ENCODE measurements around the gene CLEC2L.
"Not testable (repeated sequence)": the region's sequence is repeated elsewhere in the genome, so short reads cannot be mapped to it uniquely, and the experiment has no call there.

The CLEC2L gene

GRCh38 chr7:139553991-139554700, 30.7 kb downstream of the CLEC2L start:
- FAIRE-seq; DNase-seq (ENCODE audit: low spot score): not testable (repeated sequence)

DNA sequence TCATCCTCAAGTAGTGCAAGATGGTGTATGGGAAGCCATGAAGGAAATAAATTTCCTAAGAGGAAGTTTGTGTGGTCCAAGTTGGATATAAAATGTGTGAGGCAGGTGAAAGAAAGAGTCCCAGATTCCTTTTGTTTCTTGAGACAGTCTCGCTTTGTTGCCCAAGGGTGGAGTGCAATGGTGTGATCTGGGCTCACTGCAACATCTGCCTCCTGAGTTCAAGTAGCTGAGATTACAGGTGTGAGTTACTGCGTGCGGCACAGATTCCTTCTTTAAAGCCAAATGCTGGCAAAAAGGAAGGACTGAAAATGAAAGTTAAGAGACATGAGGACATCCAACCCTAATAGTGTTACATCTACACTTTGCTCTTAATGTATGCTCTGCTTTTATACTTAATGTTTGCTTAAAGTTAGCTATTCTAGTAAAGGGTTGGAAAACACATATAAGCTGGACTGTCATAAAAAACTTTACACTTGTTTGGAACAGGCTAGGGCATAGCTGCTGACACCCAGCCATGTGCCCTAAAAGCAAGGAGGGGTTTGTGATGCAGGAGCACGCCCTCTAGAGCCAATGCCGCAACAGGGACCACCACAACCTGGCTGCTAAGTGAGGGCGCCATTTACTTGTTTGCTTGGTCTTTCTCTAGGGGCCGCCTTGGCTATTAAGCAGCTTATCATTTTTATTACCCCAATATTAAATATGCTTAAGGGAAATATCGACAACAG, 34.5 kb downstream of the CLEC2L start:
- DNase-seq (ENCODE audit: low spot score) (no peak), FAIRE-seq (no peak)

DNA sequence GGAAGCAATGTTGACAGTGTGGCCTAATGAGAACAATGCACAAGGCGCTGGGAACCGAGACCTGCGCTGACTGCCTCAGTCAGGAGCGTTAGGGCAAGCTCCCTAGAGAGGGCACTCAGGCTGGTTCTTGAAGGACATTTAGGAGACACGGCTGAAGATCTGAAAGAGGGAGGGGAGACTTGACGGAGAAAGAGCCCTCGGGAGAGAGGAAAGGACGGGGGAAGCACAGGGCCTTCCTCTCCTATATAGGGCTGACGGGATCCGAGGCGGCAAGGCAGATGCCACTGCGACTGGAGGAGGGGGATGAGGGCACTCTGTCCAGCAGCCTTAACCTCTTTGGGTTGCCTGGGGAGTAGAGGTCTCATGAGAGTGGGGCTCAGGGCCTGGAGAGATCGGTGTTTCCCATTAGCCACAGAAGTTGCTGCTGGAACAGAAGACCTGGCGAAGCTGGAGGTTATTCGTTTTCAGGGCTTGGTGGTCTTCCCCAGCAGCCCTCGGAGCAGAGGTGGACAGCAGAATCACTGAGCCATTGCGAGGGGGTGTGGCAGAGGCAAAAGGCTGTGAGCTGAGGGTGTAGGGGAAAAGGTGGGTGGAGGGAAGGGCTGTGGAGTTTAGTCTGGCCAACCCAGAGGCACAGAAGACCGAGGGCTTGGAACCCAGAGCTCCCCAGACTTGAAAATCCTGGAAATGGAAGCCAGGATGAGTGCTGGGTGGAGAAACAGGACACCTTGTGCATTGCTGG, 36.0 kb downstream of the CLEC2L start:
- FAIRE-seq (no peak), DNase-seq (ENCODE audit: low spot score) (no peak)

GRCh38 chr7:139560199-139560598, 36.7 kb downstream of the CLEC2L start:
- no peak for DNase-seq (ENCODE audit: low spot score)
- no peak for FAIRE-seq

GRCh38 chr7:139560678-139561077, 37.2 kb downstream of the CLEC2L start:
- FAIRE-seq (no peak), DNase-seq (ENCODE audit: low spot score) (no peak)

- no peak for FAIRE-seq
- DNase-seq (ENCODE audit: low spot score): no peak
Observed at GRCh38 chr7:139562491-139562890, 39.0 kb downstream of the CLEC2L start.

- DNase-seq (ENCODE audit: low spot score) (no peak), FAIRE-seq (no peak)
Observed at GRCh38 chr7:139562961-139563565, 39.6 kb downstream of the CLEC2L start.

GRCh38 chr7:139563856-139564255, 40.4 kb downstream of the CLEC2L start:
- DNase-seq (ENCODE audit: low spot score): no peak
- no peak for FAIRE-seq

- no peak for FAIRE-seq
Observed at GRCh38 chr7:139566075-139566474, 42.6 kb downstream of the CLEC2L start.

GRCh38 chr7:139566736-139567646, 43.5 kb downstream of the CLEC2L start:
- no peak for DNase-seq (ENCODE audit: low spot score)

More at GRCh38 chr7:139566075-139566474, 42.6 kb downstream of the CLEC2L start:
- DNase-seq (ENCODE audit: low spot score): no peak

GRCh38 chr7:139567647-139568345, 44.3 kb downstream of the CLEC2L start:
- no peak for FAIRE-seq
- no peak for DNase-seq (ENCODE audit: low spot score)

More at GRCh38 chr7:139566736-139567646, 43.5 kb downstream of the CLEC2L start:
- FAIRE-seq: no peak

GRCh38 chr7:139568346-139568675, 44.8 kb downstream of the CLEC2L start:
- FAIRE-seq (no peak), DNase-seq (ENCODE audit: low spot score) (no peak)

DNA sequence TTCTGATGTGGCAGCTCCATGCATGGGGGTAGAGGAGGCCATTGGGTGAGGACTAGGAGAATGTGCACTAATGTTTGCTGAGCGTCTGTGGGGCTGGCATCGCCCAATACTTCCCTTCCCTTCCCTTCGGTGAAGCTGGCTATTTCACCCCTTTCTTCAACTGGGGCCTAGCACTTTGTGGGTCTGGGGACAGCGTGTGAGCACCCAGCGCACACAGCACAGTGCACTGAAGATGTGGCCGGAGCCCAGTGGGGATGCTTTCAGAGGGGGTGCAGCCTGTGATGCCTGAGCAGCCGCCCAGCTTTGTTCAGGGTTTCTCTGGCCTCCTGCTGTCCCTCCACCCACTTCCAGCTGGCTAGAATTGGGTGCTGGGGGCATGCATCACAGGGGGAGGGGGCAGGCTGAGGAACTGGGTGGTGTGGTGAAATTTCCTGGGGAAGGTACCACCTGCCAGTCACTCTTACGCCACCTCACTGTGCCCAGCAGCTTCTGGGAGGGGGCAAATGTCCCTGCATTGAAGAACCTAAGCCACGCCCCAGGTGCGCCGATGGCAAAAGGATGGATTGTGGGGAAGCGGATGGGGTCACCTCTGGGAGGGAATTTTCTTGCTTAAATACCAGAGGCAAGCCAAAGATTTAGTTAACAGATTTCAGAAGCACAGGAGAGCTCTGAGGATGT, 45.5 kb downstream of the CLEC2L start:
- DNase-seq (ENCODE audit: low spot score) (no peak), FAIRE-seq (no peak)

DNA sequence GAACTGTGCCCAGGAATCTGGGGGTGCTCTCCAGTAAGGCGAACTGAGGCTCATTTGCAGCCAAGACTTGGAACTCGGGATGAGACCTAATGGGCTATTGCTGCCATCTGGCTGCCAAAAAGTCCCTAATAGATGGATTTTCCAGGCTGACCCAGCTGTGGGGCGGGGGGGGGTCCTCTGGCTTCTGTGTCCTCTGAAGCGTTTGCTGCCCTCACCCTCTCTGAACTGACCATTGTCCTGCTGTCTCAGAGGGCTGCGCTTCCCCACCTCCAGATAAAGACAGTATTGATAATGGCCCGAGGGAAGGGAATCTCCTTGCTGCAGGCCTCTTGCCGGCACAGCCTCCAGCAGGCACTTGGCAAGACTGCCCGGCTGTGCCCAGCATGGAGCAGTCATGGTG, 46.6 kb downstream of the CLEC2L start:
- no peak for DNase-seq (ENCODE audit: low spot score)
- FAIRE-seq: no peak

DNA sequence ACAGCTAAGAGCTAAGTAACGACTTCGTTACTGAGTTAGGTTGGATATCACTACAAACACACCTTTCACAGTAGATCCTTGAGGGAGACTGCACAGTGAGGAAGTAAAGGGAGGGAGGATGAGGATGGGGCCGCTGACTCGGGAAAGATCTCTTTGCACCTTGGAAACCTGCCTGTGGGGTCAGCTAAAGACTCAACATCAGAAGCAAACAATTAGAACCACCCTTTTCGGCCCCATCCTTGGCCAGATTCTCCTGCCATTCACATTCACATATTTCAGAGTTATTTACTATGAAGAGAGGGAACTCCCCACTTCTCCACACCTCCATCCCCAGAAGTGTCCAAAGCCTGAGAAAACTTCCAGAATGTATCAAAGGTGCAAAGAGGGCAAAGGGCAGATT, 47.1 kb downstream of the CLEC2L start:
- DNase-seq (ENCODE audit: low spot score): no peak
- FAIRE-seq: no peak

GRCh38 chr7:139571190-139571589, 47.7 kb downstream of the CLEC2L start:
- FAIRE-seq: no peak
- DNase-seq (ENCODE audit: low spot score): no peak

GRCh38 chr7:139571651-139572050, 48.2 kb downstream of the CLEC2L start:
- no peak for FAIRE-seq
- DNase-seq (ENCODE audit: low spot score): no peak

DNA sequence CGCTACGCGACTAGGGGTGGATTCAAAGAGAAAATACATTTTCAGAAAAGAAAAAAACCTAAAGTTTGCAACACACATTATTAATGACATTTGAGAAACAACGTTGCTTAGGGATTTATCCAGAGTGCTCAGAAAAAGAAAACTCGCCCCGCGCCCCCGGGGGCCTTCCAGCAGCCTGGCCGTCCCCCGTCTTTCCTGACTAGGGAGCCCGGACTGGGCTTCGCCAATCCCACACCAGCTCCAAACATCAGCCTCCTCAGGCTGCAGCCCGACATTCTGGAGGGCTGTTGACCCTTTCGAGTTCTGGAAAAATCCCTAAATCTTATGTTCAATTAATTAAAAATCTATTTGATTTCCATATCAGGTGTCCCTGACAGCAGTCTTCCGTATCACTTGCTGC, 48.6 kb downstream of the CLEC2L start:
- no peak for DNase-seq (ENCODE audit: low spot score)
- FAIRE-seq: no peak

- no peak for DNase-seq (ENCODE audit: low spot score)
- no peak for FAIRE-seq
Observed at GRCh38 chr7:139572704-139573385, 49.4 kb downstream of the CLEC2L start.
